ENCODE data around the gene ZNF385B.

DNA sequence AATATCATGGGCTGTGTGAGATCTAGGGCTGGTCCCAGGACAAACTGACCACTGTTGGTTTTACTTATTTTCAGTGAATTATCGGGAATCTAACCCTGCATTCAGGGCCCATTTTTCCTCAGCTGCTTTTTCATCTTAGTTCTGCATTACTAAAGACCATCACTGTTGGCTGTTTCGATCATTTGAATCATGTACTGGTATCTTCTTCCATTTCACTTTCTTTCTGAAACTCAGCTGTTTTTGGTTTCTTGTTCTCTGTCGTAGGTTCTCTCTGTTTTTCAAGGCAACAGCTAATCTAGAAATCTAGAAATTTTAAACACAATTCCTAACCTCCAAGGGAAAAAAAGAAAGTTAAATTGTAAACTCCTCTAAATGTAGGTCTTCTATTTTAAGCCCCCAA, 436.8 kb downstream of the ZNF385B start:
- TF ChIP-seq, protein P1, sequence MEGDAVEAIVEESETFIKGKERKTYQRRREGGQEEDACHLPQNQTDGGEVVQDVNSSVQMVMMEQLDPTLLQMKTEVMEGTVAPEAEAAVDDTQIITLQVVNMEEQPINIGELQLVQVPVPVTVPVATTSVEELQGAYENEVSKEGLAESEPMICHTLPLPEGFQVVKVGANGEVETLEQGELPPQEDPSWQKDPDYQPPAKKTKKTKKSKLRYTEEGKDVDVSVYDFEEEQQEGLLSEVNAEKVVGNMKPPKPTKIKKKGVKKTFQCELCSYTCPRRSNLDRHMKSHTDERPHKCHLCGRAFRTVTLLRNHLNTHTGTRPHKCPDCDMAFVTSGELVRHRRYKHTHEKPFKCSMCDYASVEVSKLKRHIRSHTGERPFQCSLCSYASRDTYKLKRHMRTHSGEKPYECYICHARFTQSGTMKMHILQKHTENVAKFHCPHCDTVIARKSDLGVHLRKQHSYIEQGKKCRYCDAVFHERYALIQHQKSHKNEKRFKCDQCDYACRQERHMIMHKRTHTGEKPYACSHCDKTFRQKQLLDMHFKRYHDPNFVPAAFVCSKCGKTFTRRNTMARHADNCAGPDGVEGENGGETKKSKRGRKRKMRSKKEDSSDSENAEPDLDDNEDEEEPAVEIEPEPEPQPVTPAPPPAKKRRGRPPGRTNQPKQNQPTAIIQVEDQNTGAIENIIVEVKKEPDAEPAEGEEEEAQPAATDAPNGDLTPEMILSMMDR (IDR thresholded peaks at IDR 0.05; ENCODE audit: insufficient read depth, low read length, poor library complexity, severe bottlenecking), result no peak
- no peak for TF ChIP-seq EZH2phosphoT487 (conservative IDR thresholded peaks at IDR 0.05; ENCODE audit: low read length)
